Measurements from ENCODE around the gene P4HTM. TPM values are rescaled to one million over a fixed set of nuclear protein-coding genes. Genes with fewer than 3 reads are reported as not detected.

Gene P4HTM
- total and polyA plus RNA-seq, 2 donors (not counting 3 experiments of a cell fraction or from before 2014, with no cell fraction given), result 23.0 to 32.7 TPM

- H3K4me3 ChIP-seq (replicated peaks in 1 of 3; ENCODE audit: insufficient read depth in 1 of 3, low read depth in 1 of 3, low read length in 3 of 3), result no peak overlapping the region
- CTCF ChIA-PET, result no interaction called here
- TF ChIP-seq EZH2 (IDR thresholded peaks at IDR 0.05; ENCODE audit: borderline replicate concordance, low read depth, low read length, severe bottlenecking), result no peak
- no peak for TF ChIP-seq MYC (IDR thresholded peaks at IDR 0.05; ENCODE audit: low read depth, low read length)
- no peak for TF ChIP-seq CTCF (IDR thresholded peaks at IDR 0.05; ENCODE audit: extremely low read depth in 1 of 2, insufficient read depth in 1 of 2, low read depth in 1 of 2, low read length in 2 of 2)
- no peak for TF ChIP-seq FOS (IDR thresholded peaks at IDR 0.05; ENCODE audit: borderline replicate concordance, insufficient read depth, low read length)
- H2AFZ ChIP-seq (ENCODE audit: low read depth, low read length), result no peak overlapping the region
- dilution Hi-C loops (cut with MboI; ENCODE audit: extremely low pct_ligation_motif_present, low sequenced_read_pairs) (no loop called here), intact Hi-C loops (cut with micrococcal nuclease) (no loop called here)
- H3K27ac ChIP-seq (ENCODE audit: insufficient read depth, low read depth, low read length), result no peak overlapping the region
- H3K4me2 ChIP-seq (ENCODE audit: insufficient read depth, low read length), result no peak overlapping the region
- POLR2A ChIA-PET, result interaction anchor here (1.0 kb wide), 1 partner anchor 9 kb away, joined by 3 read pairs; no protein-coding TSS in a partner anchor
- BruUV-seq (replicated peaks), result no TSS peak
- DNase-seq (ENCODE audit: low read depth, low spot score) (no peak), FAIRE-seq (no peak)
- H3K9me1 ChIP-seq (replicated peaks; ENCODE audit: control insufficient read depth, extremely low read depth, insufficient read depth, low read length), result no peaks in the 10 kb centered on the region
- H4K20me1 ChIP-seq (replicated peaks; ENCODE audit: control insufficient read depth, extremely low read depth, insufficient read depth, low read length), result no peaks in the 10 kb centered on the region
- no peaks in the 10 kb centered on the region for H3K27me3 ChIP-seq (ENCODE audit: control insufficient read depth in 2 of 2, insufficient read depth in 2 of 2, low read length in 2 of 2)
- peaks cover 4% of the 10 kb centered on the region for H3K4me1 ChIP-seq (ENCODE audit: control insufficient read depth, extremely low read depth, insufficient read depth, low read length)
- H3K79me2 ChIP-seq (ENCODE audit: control insufficient read depth, insufficient read depth, low read length), result no peaks in the 10 kb centered on the region
- no peak overlapping the region for H3K9ac ChIP-seq (replicated peaks; ENCODE audit: extremely low read depth, insufficient read depth, low read length)
- no peaks in the 10 kb centered on the region for H3K9me3 ChIP-seq (replicated peaks; ENCODE audit: control insufficient read depth, insufficient read depth, low read length)
- H3K36me3 ChIP-seq (ENCODE audit: control insufficient read depth in 2 of 2, extremely low read depth in 1 of 2, insufficient read depth in 2 of 2, low read length in 2 of 2), result peaks cover 26 to 50% of the 10 kb centered on the region in 2 experiments
Observed at GRCh38 chr3:48980295-48980694, 9.7 kb upstream of the P4HTM start.

DNA sequence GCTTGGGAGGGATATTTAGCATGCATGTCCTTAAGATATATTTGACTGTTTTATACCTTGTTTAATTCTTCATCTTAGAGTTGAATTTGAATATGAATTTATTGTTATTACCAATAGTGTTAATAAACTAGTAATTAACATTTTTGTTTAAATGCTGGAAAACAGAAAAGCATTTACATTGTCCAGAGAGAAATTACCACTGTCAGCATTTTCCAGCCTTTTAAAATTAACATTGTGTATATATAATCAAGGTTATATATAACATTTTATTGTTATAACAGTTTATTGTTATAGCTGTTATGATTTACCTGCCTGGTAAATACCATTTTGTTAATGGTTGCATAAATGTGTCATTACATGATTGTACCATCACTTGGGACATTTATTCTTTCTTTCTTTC, 8.0 kb upstream of the P4HTM start:
- Histone ChIP-seq H3K9me1 (replicated peaks; ENCODE audit: control insufficient read depth, extremely low read depth, insufficient read depth, low read length) (no peaks in the 10 kb centered on the region), H4K20me1 (replicated peaks; ENCODE audit: control insufficient read depth, extremely low read depth, insufficient read depth, low read length) (no peaks in the 10 kb centered on the region), H3K9me3 (replicated peaks; ENCODE audit: control insufficient read depth, insufficient read depth, low read length) (no peaks in the 10 kb centered on the region), H3K27ac (ENCODE audit: insufficient read depth, low read depth, low read length) (no peak overlapping the region), H3K4me2 (ENCODE audit: insufficient read depth, low read length) (no peak overlapping the region), H3K27me3 (ENCODE audit: control insufficient read depth in 2 of 2, insufficient read depth in 2 of 2, low read length in 2 of 2) (no peaks in the 10 kb centered on the region), H3K79me2 (ENCODE audit: control insufficient read depth, insufficient read depth, low read length) (no peaks in the 10 kb centered on the region), H3K4me1 (ENCODE audit: control insufficient read depth, extremely low read depth, insufficient read depth, low read length) (peaks cover 4% of the 10 kb centered on the region), H3K4me3 (replicated peaks in 1 of 3; ENCODE audit: insufficient read depth in 1 of 3, low read depth in 1 of 3, low read length in 3 of 3) (no peak overlapping the region), H2AFZ (ENCODE audit: low read depth, low read length) (no peak overlapping the region), H3K36me3 (ENCODE audit: control insufficient read depth in 2 of 2, extremely low read depth in 1 of 2, insufficient read depth in 2 of 2, low read length in 2 of 2) (peaks cover 26 to 39% of the 10 kb centered on the region in 2 experiments), H3K9ac (replicated peaks; ENCODE audit: extremely low read depth, insufficient read depth, low read length) (no peak overlapping the region)
- dilution Hi-C loops (cut with MboI; ENCODE audit: extremely low pct_ligation_motif_present, low sequenced_read_pairs) (no loop called here), intact Hi-C loops (cut with micrococcal nuclease) (no loop called here)
- ChIA-PET CTCF (no interaction called here), POLR2A (no interaction called here)
- no TSS peak for BruUV-seq (replicated peaks)
- TF ChIP-seq JUN (IDR thresholded peaks at IDR 0.05; ENCODE audit: borderline replicate concordance, insufficient read depth, insufficient read length, low read depth) (no peak), GATA2 (IDR thresholded peaks at IDR 0.05; ENCODE audit: insufficient read depth, insufficient read length, low read depth, low read length) (no peak), POLR2AphosphoS5 (IDR thresholded peaks at IDR 0.05; ENCODE audit: insufficient read depth, low read depth, low read length) (no peak), MAX (IDR thresholded peaks at IDR 0.05; ENCODE audit: insufficient read depth, insufficient read length) (no peak), FOS (IDR thresholded peaks at IDR 0.05; ENCODE audit: borderline replicate concordance, insufficient read depth, low read length) (no peak), EZH2 (IDR thresholded peaks at IDR 0.05; ENCODE audit: borderline replicate concordance, low read depth, low read length, severe bottlenecking) (no peak), POLR2A (IDR thresholded peaks at IDR 0.05; ENCODE audit: low read depth, low read length) (no peak), MYC (IDR thresholded peaks at IDR 0.05; ENCODE audit: low read depth, low read length) (no peak), CTCF (IDR thresholded peaks at IDR 0.05; ENCODE audit: extremely low read depth in 1 of 2, insufficient read depth in 1 of 2, low read depth in 1 of 2, low read length in 2 of 2) (no peak)
- DNase-seq (ENCODE audit: low read depth, low spot score) (no peak), FAIRE-seq (no peak)

Data from endothelial cell of umbilical vein (primary cell).